Activated CD4-positive, alpha-beta T cell treated with anti-CD3 and anti-CD28 coated beads, Interleukin-2, amount 10 ng/mL, durations not matched to agents 24 days and 14 days (primary cell): Measurements from ENCODE around the gene SPTBN4. TPM values are rescaled to one million over a fixed set of nuclear protein-coding genes. Genes with fewer than 3 reads are reported as not detected.
A peak's percentile ranks its signal among the peaks of the same experiment; 100 is the strongest.

Source experiments
- DNase-seq: peaks from one replicate; pipeline ENCODE4 v3.0.0; 2022
- H3K27ac Mint-ChIP-seq: one replicate; pipeline ENCODE4 v1.8.0; 2022; ENCODE audit warnings: mild to moderate bottlenecking, mixed read lengths
- H3K27me3 Mint-ChIP-seq: one replicate; pipeline ENCODE4 v1.8.0; 2022; ENCODE audit warnings: mixed read lengths
- H3K36me3 Mint-ChIP-seq: one replicate; pipeline ENCODE4 v1.8.0; 2022; ENCODE audit warnings: low read depth, mild to moderate bottlenecking, mixed read lengths
- H3K4me1 Mint-ChIP-seq: one replicate; pipeline ENCODE4 v1.8.0; 2021; ENCODE audit warnings: mixed read lengths
- H3K4me3 Mint-ChIP-seq: one replicate; pipeline ENCODE4 v1.8.0; 2022; ENCODE audit warnings: mild to moderate bottlenecking, moderate library complexity, mixed read lengths
- H3K9me3 Mint-ChIP-seq: one replicate; pipeline ENCODE4 v1.8.0; 2021; ENCODE audit warnings: mixed read lengths
- intact Hi-C: fragments of 100-400 bp; cut with micrococcal nuclease; formaldehyde crosslinking; loops from one replicate; pipeline ENCODE4 v1.15.1; 2023
- total RNA-seq: library from RNA; stranded (reverse); gene quantifications from 2 replicates; pipeline ENCODE4 v1.2.3, GENCODE V29; 2022

The SPTBN4 gene
- total RNA-seq, 1 donor from 2014 or later: 0.51 TPM

GRCh38 chr19:40597329-40597838, 130.6 kb downstream of the SPTBN4 start:
- intact Hi-C loops: loop anchor here (10.0 kb wide), 1 partner anchor 293 kb away; no protein-coding TSS in a partner anchor
- peak overlapping the region; percentile 75 for H3K4me3 Mint-ChIP-seq
- no peaks in the 10 kb centered on the region for H3K9me3 Mint-ChIP-seq

GRCh38 chr19:40598121-40598917, 131.5 kb downstream of the SPTBN4 start:
- intact Hi-C loops: loop anchor here (1.0 to 10.0 kb wide), 4 partner anchors 49 to 294 kb away; no protein-coding TSS in a partner anchor
- peak; percentile 96 for DNase-seq
- no peak overlapping the region for H3K27ac Mint-ChIP-seq
- peak overlapping the region; percentile 55 for H3K4me3 Mint-ChIP-seq
- H3K9me3 Mint-ChIP-seq: no peaks in the 10 kb centered on the region
- H3K27me3 Mint-ChIP-seq: peaks cover 44% of the 10 kb centered on the region
- peaks cover 49% of the 10 kb centered on the region for H3K4me1 Mint-ChIP-seq
- H3K36me3 Mint-ChIP-seq: no peaks in the 10 kb centered on the region

More at GRCh38 chr19:40597329-40597838, 130.6 kb downstream of the SPTBN4 start:
- Mint-ChIP-seq H3K27ac (no peak overlapping the region), H3K4me1 (peaks cover 42% of the 10 kb centered on the region), H3K27me3 (peaks cover 39% of the 10 kb centered on the region), H3K36me3 (no peaks in the 10 kb centered on the region)
- no peak for DNase-seq

- H3K27me3 Mint-ChIP-seq: peaks cover 44% of the 10 kb centered on the region
- H3K27ac Mint-ChIP-seq: no peak overlapping the region
- intact Hi-C loops: loop anchor here (1.0 to 10.0 kb wide), 4 partner anchors 50 to 294 kb away; no protein-coding TSS in a partner anchor
- peaks cover under 1% of the 10 kb centered on the region for H3K36me3 Mint-ChIP-seq
- peak overlapping the region; percentile 14 for H3K4me3 Mint-ChIP-seq
- no peak for DNase-seq
- peaks cover 53% of the 10 kb centered on the region for H3K4me1 Mint-ChIP-seq
- no peaks in the 10 kb centered on the region for H3K9me3 Mint-ChIP-seq
Measured at GRCh38 chr19:40598918-40599307, 132.1 kb downstream of the SPTBN4 start.

GRCh38 chr19:40599331-40599901, 132.6 kb downstream of the SPTBN4 start:
- H3K27me3 Mint-ChIP-seq: peaks cover 44% of the 10 kb centered on the region

GRCh38 chr19:40599902-40600569, 133.2 kb downstream of the SPTBN4 start:
- H3K27me3 Mint-ChIP-seq: peaks cover 44% of the 10 kb centered on the region
- peak overlapping the region; percentile 74 for H3K4me3 Mint-ChIP-seq

More at GRCh38 chr19:40599331-40599901, 132.6 kb downstream of the SPTBN4 start:
- intact Hi-C loops: loop anchor here (2.0 to 10.0 kb wide), 2 partner anchors 71 to 295 kb away; no protein-coding TSS in a partner anchor
- peak; percentile 72 for DNase-seq
- Mint-ChIP-seq H3K4me1 (peaks cover 54% of the 10 kb centered on the region), H3K9me3 (no peaks in the 10 kb centered on the region), H3K36me3 (peaks cover 3% of the 10 kb centered on the region), H3K4me3 (peak overlapping the region; percentile 74), H3K27ac (peak overlapping the region; percentile 59)

GRCh38 chr19:40600570-40601133, 133.9 kb downstream of the SPTBN4 start:
- intact Hi-C loops: loop anchor here (5.0 to 10.0 kb wide), 3 partner anchors 178 to 1284 kb away; partner anchors contain the start of gene ARHGEF1

More at GRCh38 chr19:40599902-40600569, 133.2 kb downstream of the SPTBN4 start:
- Mint-ChIP-seq H3K27ac (peak overlapping the region; percentile 59), H3K36me3 (peaks cover 3% of the 10 kb centered on the region), H3K4me1 (peaks cover 51% of the 10 kb centered on the region), H3K9me3 (no peaks in the 10 kb centered on the region)
- peak; percentile 61 for DNase-seq
- intact Hi-C loops: loop anchor here (2.0 to 10.0 kb wide), 5 partner anchors 71 to 1285 kb away; partner anchors contain the start of gene ARHGEF1

GRCh38 chr19:40601134-40601974, 134.6 kb downstream of the SPTBN4 start, which contains the start of gene LTBP4:
LTBP4 (plus strand) TSS chr19:40601369; CDS start chr19:40601388, 19 bp downstream.
- H3K4me1 Mint-ChIP-seq: peaks cover 57% of the 10 kb centered on the region
- H3K9me3 Mint-ChIP-seq: no peaks in the 10 kb centered on the region
- DNase-seq: peak; percentile 77
- intact Hi-C loops: loop anchor here (5.0 to 10.0 kb wide), 3 partner anchors 179 to 1283 kb away; partner anchors contain the start of gene ARHGEF1
- peak within 1 kb of the TSS; percentile 75 for H3K4me3 Mint-ChIP-seq
- H3K27me3 Mint-ChIP-seq: peaks cover 40% of the 10 kb centered on the region
- H3K36me3 Mint-ChIP-seq: peaks cover 3% of the 10 kb centered on the region
- peak within 1 kb of the TSS; percentile 53 for H3K27ac Mint-ChIP-seq

More at GRCh38 chr19:40600570-40601133, 133.9 kb downstream of the SPTBN4 start:
- H3K9me3 Mint-ChIP-seq: no peaks in the 10 kb centered on the region
- no peak for DNase-seq
- peaks cover 44% of the 10 kb centered on the region for H3K27me3 Mint-ChIP-seq
- peak overlapping the region; percentile 53 for H3K27ac Mint-ChIP-seq
- H3K36me3 Mint-ChIP-seq: peaks cover 3% of the 10 kb centered on the region
- H3K4me1 Mint-ChIP-seq: peaks cover 54% of the 10 kb centered on the region
- peak overlapping the region; percentile 66 for H3K4me3 Mint-ChIP-seq

GRCh38 chr19:40603071-40603388, 136.2 kb downstream of the SPTBN4 start:
- Mint-ChIP-seq H3K4me1 (peaks cover 62% of the 10 kb centered on the region), H3K27me3 (peaks cover 31% of the 10 kb centered on the region), H3K4me3 (peak overlapping the region; percentile 3), H3K36me3 (peaks cover 3% of the 10 kb centered on the region), H3K27ac (peak overlapping the region; percentile 18), H3K9me3 (no peaks in the 10 kb centered on the region)
- intact Hi-C loops: loop anchor here (5.0 to 10.0 kb wide), 3 partner anchors 181 to 1282 kb away; partner anchors contain the start of gene ARHGEF1
- no peak for DNase-seq

- DNase-seq: peak; percentile 99
- Mint-ChIP-seq H3K4me3 (peak overlapping the region; percentile 94), H3K4me1 (peaks cover 60% of the 10 kb centered on the region), H3K27me3 (peaks cover 27% of the 10 kb centered on the region), H3K36me3 (peaks cover 3% of the 10 kb centered on the region), H3K9me3 (no peaks in the 10 kb centered on the region), H3K27ac (peak overlapping the region; percentile 92)
- intact Hi-C loops: loop anchor here (2.0 to 10.0 kb wide), 5 partner anchors 27 to 1281 kb away; partner anchors contain the start of genes ARHGEF1, BLVRB and SHKBP1
Measured at GRCh38 chr19:40603389-40604170, 136.8 kb downstream of the SPTBN4 start.

- peak overlapping the region; percentile 92 for H3K27ac Mint-ChIP-seq
Measured at GRCh38 chr19:40604171-40604646, 137.4 kb downstream of the SPTBN4 start.

GRCh38 chr19:40604647-40605215, 137.9 kb downstream of the SPTBN4 start:
- H3K27me3 Mint-ChIP-seq: peaks cover 18% of the 10 kb centered on the region
- peaks cover 57% of the 10 kb centered on the region for H3K4me1 Mint-ChIP-seq
- no peaks in the 10 kb centered on the region for H3K9me3 Mint-ChIP-seq
- intact Hi-C loops: loop anchor here (1.0 to 10.0 kb wide), 7 partner anchors 9 to 1280 kb away; partner anchors contain the start of genes ARHGEF1, BLVRB and SHKBP1
- peak overlapping the region; percentile 94 for H3K4me3 Mint-ChIP-seq
- peaks cover 3% of the 10 kb centered on the region for H3K36me3 Mint-ChIP-seq
- peak; percentile 72 for DNase-seq
- H3K27ac Mint-ChIP-seq: peak overlapping the region; percentile 90

More at GRCh38 chr19:40604171-40604646, 137.4 kb downstream of the SPTBN4 start:
- H3K4me3 Mint-ChIP-seq: peak overlapping the region; percentile 94
- intact Hi-C loops: loop anchor here (2.0 to 10.0 kb wide), 5 partner anchors 27 to 1281 kb away; partner anchors contain the start of genes ARHGEF1, BLVRB and SHKBP1
- peaks cover 3% of the 10 kb centered on the region for H3K36me3 Mint-ChIP-seq
- no peaks in the 10 kb centered on the region for H3K9me3 Mint-ChIP-seq
- peaks cover 23% of the 10 kb centered on the region for H3K27me3 Mint-ChIP-seq
- H3K4me1 Mint-ChIP-seq: peaks cover 60% of the 10 kb centered on the region
- no peak for DNase-seq
